Astrocyte (in vitro differentiated cells and primary cell): ENCODE data around the gene LILRA2. TPM values are rescaled to one million over a fixed set of nuclear protein-coding genes. Genes with fewer than 3 reads are reported as not detected.

Experiments
- DNase-seq: peaks from one replicate; pipeline ENCODE4 v3.0.0-alpha.2; 2010; ENCODE audit warnings: low read depth
- FAIRE-seq: peaks from 2 replicates; lab custom pipeline; 2011; peaks lifted over from hg19 to GRCh38; lab: Jason Lieb, UNC
- H2AFZ ChIP-seq: 2 replicates; pipeline ENCODE4 v1.6.0; 2012; ENCODE audit warnings: low read depth, low read length, inconsistent platforms
- H3K27ac ChIP-seq: 2 replicates; pipeline ENCODE4 v1.5.1; 2011; ENCODE audit warnings: low read depth, low read length, inconsistent platforms
- H3K27me3 ChIP-seq: 2 replicates; pipeline ENCODE4 v1.6.0; 2011; ENCODE audit warnings: low read length, inconsistent platforms; ENCODE audit not compliant: insufficient read depth
- H3K36me3 ChIP-seq: 2 replicates; pipeline ENCODE4 v1.5.1; 2011; ENCODE audit warnings: low read length, inconsistent platforms; ENCODE audit not compliant: insufficient read depth
- H3K4me1 ChIP-seq: 2 replicates; pipeline ENCODE4 v1.5.1; 2011; ENCODE audit warnings: low read length, inconsistent platforms; ENCODE audit not compliant: insufficient read depth
- H3K4me2 ChIP-seq: 2 replicates; pipeline ENCODE4 v1.6.0; 2012; ENCODE audit warnings: low read length, inconsistent platforms
- H3K4me3 ChIP-seq: 2 replicates; pipeline ENCODE4 v1.5.1; 2011; ENCODE audit warnings: low read depth, mild to moderate bottlenecking, low read length, inconsistent platforms; ENCODE audit not compliant: insufficient read depth
- H3K79me2 ChIP-seq: 2 replicates; pipeline ENCODE4 v1.6.0; 2012; ENCODE audit warnings: mild to moderate bottlenecking, low read length, inconsistent platforms; ENCODE audit not compliant: insufficient read depth
- H3K9ac ChIP-seq: 2 replicates; pipeline ENCODE4 v1.6.0; 2012; ENCODE audit warnings: mild to moderate bottlenecking, low read length, inconsistent platforms
- H3K9me3 ChIP-seq: 2 replicates; pipeline ENCODE4 v1.5.1; 2012; ENCODE audit warnings: low read depth, mild to moderate bottlenecking, low read length, inconsistent platforms; ENCODE audit not compliant: insufficient read depth
- H4K20me1 ChIP-seq: 2 replicates; pipeline ENCODE4 v1.6.0; 2012; ENCODE audit warnings: low read length, inconsistent platforms; ENCODE audit not compliant: insufficient read depth
- H3K27ac Mint-ChIP-seq: one replicate; pipeline ENCODE4 v1.8.0; 2021; ENCODE audit warnings: mild to moderate bottlenecking, mixed read lengths; ENCODE audit not compliant: unreplicated experiment
- H3K27me3 Mint-ChIP-seq: one replicate; pipeline ENCODE4 v1.8.0; 2021; ENCODE audit warnings: low read depth, mixed read lengths; ENCODE audit not compliant: unreplicated experiment
- H3K36me3 Mint-ChIP-seq: one replicate; pipeline ENCODE4 v1.8.0; 2021; ENCODE audit warnings: low read depth, mixed read lengths; ENCODE audit not compliant: unreplicated experiment
- H3K4me1 Mint-ChIP-seq: one replicate; pipeline ENCODE4 v1.8.0; 2021; ENCODE audit warnings: low read depth, mixed read lengths; ENCODE audit not compliant: unreplicated experiment
- H3K4me3 Mint-ChIP-seq: one replicate; pipeline ENCODE4 v1.8.0; 2021; ENCODE audit warnings: mild to moderate bottlenecking, moderate library complexity, mixed read lengths; ENCODE audit not compliant: unreplicated experiment
- H3K9me3 Mint-ChIP-seq: one replicate; pipeline ENCODE4 v1.8.0; 2021; ENCODE audit warnings: mild to moderate bottlenecking, mixed read lengths; ENCODE audit not compliant: unreplicated experiment
- CTCF ChIP-seq: IDR thresholded peaks from 2 replicates; pipeline ENCODE4 v1.5.1; 2011; ENCODE audit warnings: low read depth, mild to moderate bottlenecking, inconsistent platforms, low read length, moderate library complexity; ENCODE audit not compliant: insufficient read depth
- EZH2 ChIP-seq: IDR thresholded peaks from 2 replicates; pipeline ENCODE4 v1.6.1; 2012; ENCODE audit warnings: mild to moderate bottlenecking, low read length, inconsistent platforms; ENCODE audit not compliant: insufficient read depth
- total RNA-seq: library from RNA; stranded (reverse); gene quantifications from 2 replicates; pipeline ENCODE4 v1.2.1, GENCODE V29; 2021

LILRA2 gene
- total RNA-seq, 1 donor from 2014 or later: not detected

GRCh38 chr19:54606230-54606629, 32.6 kb downstream of the LILRA2 start:
- no peak overlapping the region for H3K4me2 ChIP-seq
- Mint-ChIP-seq H3K4me1 (no peaks in the 10 kb centered on the region), H3K9me3 (peaks cover 22% of the 10 kb centered on the region), H3K27ac (no peak overlapping the region), H3K27me3 (no peaks in the 10 kb centered on the region), H3K36me3 (no peaks in the 10 kb centered on the region), H3K4me3 (no peak overlapping the region)
- TF ChIP-seq CTCF (no peak), EZH2 (no peak)
- H2AFZ ChIP-seq: no peak overlapping the region
- DNase-seq (no peak), FAIRE-seq (no peak)
- H3K4me3 ChIP-seq: no peak overlapping the region
- H3K27me3 ChIP-seq: no peaks in the 10 kb centered on the region
- H3K79me2 ChIP-seq: no peaks in the 10 kb centered on the region
- no peaks in the 10 kb centered on the region for H3K36me3 ChIP-seq
- no peak overlapping the region for H3K9ac ChIP-seq
- peaks cover 13% of the 10 kb centered on the region for H3K9me3 ChIP-seq
- no peaks in the 10 kb centered on the region for H3K4me1 ChIP-seq
- no peaks in the 10 kb centered on the region for H4K20me1 ChIP-seq
- no peak overlapping the region for H3K27ac ChIP-seq

DNA sequence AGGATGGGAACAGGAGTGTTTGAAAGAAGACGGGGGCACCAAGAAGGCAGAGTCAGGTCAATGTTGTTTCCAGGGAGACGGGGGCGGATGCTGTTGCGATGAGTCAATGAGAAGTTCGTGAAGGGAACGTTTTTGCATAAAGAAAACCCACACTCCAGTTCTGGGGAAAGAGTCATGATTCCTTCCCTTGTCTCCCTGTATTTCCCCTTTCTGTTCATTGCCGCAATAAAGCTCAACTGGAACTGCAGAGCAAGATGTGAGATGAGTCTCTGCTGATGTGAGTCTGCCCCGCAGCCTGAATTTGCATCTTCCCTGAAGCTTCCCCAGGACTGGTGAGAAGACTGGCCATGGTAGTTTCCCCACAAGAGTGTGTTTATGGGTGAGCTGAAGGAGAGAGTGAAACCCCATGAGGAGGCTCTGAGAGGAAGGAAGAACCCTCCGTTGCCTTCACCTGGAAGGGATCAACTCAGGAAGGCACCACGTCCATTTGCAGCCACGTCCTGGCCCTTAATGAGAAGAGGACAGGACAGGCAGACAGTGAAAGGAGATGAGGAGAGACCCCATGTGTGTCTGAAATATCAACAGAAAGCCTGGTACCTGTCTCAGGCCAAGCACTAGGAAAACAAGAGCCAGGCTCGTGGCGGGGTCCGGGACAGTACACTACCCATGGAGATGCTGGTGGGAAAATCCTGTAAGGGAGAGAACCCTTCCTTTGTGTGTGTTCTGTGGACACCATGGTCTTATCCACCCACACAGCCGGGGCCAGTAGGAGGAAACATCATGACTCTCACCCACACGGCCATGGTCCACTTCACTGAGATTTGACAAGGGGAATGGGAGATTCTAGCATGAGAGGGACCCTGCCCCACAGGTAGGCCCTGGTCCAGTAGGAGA, 33.5 kb downstream of the LILRA2 start:
- no peak overlapping the region for H3K27ac ChIP-seq
- no peaks in the 10 kb centered on the region for H3K27me3 ChIP-seq
- Mint-ChIP-seq H3K4me3 (no peak overlapping the region), H3K27me3 (no peaks in the 10 kb centered on the region), H3K9me3 (peaks cover 21% of the 10 kb centered on the region), H3K27ac (no peak overlapping the region), H3K36me3 (no peaks in the 10 kb centered on the region), H3K4me1 (no peaks in the 10 kb centered on the region)
- FAIRE-seq (no peak), DNase-seq (no peak)
- H3K4me1 ChIP-seq: no peaks in the 10 kb centered on the region
- H3K9ac ChIP-seq: no peak overlapping the region
- H3K79me2 ChIP-seq: no peaks in the 10 kb centered on the region
- no peaks in the 10 kb centered on the region for H3K36me3 ChIP-seq
- no peak overlapping the region for H3K4me2 ChIP-seq
- H4K20me1 ChIP-seq: no peaks in the 10 kb centered on the region
- H3K9me3 ChIP-seq: peaks cover 13% of the 10 kb centered on the region
- H3K4me3 ChIP-seq: no peak overlapping the region
- no peak overlapping the region for H2AFZ ChIP-seq
- no peak for TF ChIP-seq CTCF
- TF ChIP-seq EZH2: no peak

DNA sequence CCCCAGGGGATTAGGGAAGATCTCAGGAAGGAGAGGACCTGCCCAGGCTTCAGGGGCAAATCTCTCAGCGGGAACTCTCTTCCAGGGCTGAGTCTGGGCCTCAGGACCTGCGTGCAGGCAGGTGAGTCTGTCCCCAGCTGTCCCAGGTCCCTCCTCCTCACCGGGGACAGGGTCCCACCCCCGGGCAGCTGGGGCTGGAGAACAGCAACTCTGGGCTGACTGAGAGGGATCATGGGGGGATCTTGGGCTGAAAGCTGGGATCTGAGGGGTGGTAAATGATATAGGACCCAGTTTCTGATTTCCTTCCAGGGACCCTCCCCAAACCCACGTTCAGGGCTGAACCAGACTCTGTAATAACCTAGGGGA, 34.2 kb downstream of the LILRA2 start:
- no peaks in the 10 kb centered on the region for H3K36me3 Mint-ChIP-seq
- no peak overlapping the region for H3K4me3 Mint-ChIP-seq
- H3K4me1 Mint-ChIP-seq: no peaks in the 10 kb centered on the region
- no peak overlapping the region for H3K4me2 ChIP-seq
- peaks cover 13% of the 10 kb centered on the region for H3K9me3 ChIP-seq
- H3K4me3 ChIP-seq: no peak overlapping the region
- DNase-seq (no peak), FAIRE-seq (no peak)
- H3K9ac ChIP-seq: no peak overlapping the region
- no peak overlapping the region for H2AFZ ChIP-seq
- H3K27me3 ChIP-seq: no peaks in the 10 kb centered on the region
- H3K9me3 Mint-ChIP-seq: peaks cover 23% of the 10 kb centered on the region
- H3K27me3 Mint-ChIP-seq: no peaks in the 10 kb centered on the region
- no peaks in the 10 kb centered on the region for H3K79me2 ChIP-seq
- no peaks in the 10 kb centered on the region for H3K36me3 ChIP-seq
- no peaks in the 10 kb centered on the region for H4K20me1 ChIP-seq
- no peak overlapping the region for H3K27ac Mint-ChIP-seq
- no peak overlapping the region for H3K27ac ChIP-seq
- H3K4me1 ChIP-seq: no peaks in the 10 kb centered on the region
- TF ChIP-seq EZH2: no peak
- TF ChIP-seq CTCF: no peak
